Posterior vena cava (tissue), 2 donors: ENCODE measurements around the gene ABCA7. TPM values are rescaled to one million over a fixed set of nuclear protein-coding genes. Genes with fewer than 3 reads are reported as not detected.

Experiments used
- DNase-seq: peaks from one replicate; pipeline ENCODE4 v3.0.0-alpha.2; 2020; ENCODE audit warnings: low spot score
- intact Hi-C, 2 donors: fragments of 100-400 bp; cut with DNase I; formaldehyde crosslinking; loops; one replicate each; pipeline versions ENCODE4 v1.14.1 to v1.14.2; 2022 to 2023
- long read RNA-seq, 2 donors: library from polyadenylated mRNA; unstranded; transcript quantifications; one replicate each; pipeline ENCODE4 v2.0.0, GENCODE V29; 2020 to 2021
- total RNA-seq, 2 donors: library from RNA; stranded (reverse); fragmentation: NEBNext Ultra II Directional; extraction: Animal tissue kit (Norgen Biotek cat#: 25700); gene quantifications; one replicate each; pipeline ENCODE4 v1.2.1, GENCODE V29; 2021
- donor health status: DM: yes; HTN: yes; CAD: no.
- donor health status: DM: yes; HTN: yes; CAD: no.

The ABCA7 gene
- total RNA-seq: 1 to 10 TPM; 4.0 to 4.4 TPM
- long read RNA-seq, donor 1, partial matches to known transcripts: 3 of 4 reads
- long read RNA-seq, donor 1, other reads (novel, unspliced or antisense): 1 of 4 reads
- long read RNA-seq, donor 2, partial matches to known transcripts: 3 of 6 reads
- long read RNA-seq, donor 2, other reads (novel, unspliced or antisense): 3 of 6 reads

- DNase-seq: peak; percentile 99
- intact Hi-C loops: no loop called here
Measured at GRCh38 chr19:1039646-1040475, at the start of gene ABCA7. Gene ABCA7, plus strand, starts transcription at chr19:1040107. Its CDS starts 1,255 bp downstream, at chr19:1041362.

- intact Hi-C loops: loop anchor here (10.0 kb wide), 2 partner anchors 215 to 225 kb away; no protein-coding TSS in a partner anchor
- DNase-seq: no peak
Measured at GRCh38 chr19:990119-990571, 49.8 kb upstream of the ABCA7 start.

GRCh38 chr19:990746-991145, 49.2 kb upstream of the ABCA7 start:
- DNase-seq: no peak
- intact Hi-C loops: loop anchor here (10.0 kb wide), 2 partner anchors 216 to 226 kb away; no protein-coding TSS in a partner anchor

GRCh38 chr19:991174-991931, 48.6 kb upstream of the ABCA7 start:
- intact Hi-C loops: loop anchor here (10.0 kb wide), 2 partner anchors 217 to 227 kb away; no protein-coding TSS in a partner anchor
- DNase-seq: no peak

- intact Hi-C loops: loop anchor here (10.0 kb wide), 2 partner anchors 217 to 227 kb away; no protein-coding TSS in a partner anchor
Measured at GRCh38 chr19:991932-992669, 47.8 kb upstream of the ABCA7 start.

GRCh38 chr19:992670-993055, 47.2 kb upstream of the ABCA7 start:
- intact Hi-C loops: loop anchor here (10.0 kb wide), 2 partner anchors 218 to 228 kb away; no protein-coding TSS in a partner anchor
- DNase-seq: no peak

More at GRCh38 chr19:991932-992669, 47.8 kb upstream of the ABCA7 start:
- no peak for DNase-seq

GRCh38 chr19:993361-993830, 46.5 kb upstream of the ABCA7 start:
- no peak for DNase-seq

GRCh38 chr19:993831-994393, 46.0 kb upstream of the ABCA7 start:
- intact Hi-C loops: loop anchor here (10.0 kb wide), 2 partner anchors 219 to 229 kb away; no protein-coding TSS in a partner anchor

More at GRCh38 chr19:993361-993830, 46.5 kb upstream of the ABCA7 start:
- intact Hi-C loops: loop anchor here (10.0 kb wide), 2 partner anchors 219 to 229 kb away; no protein-coding TSS in a partner anchor

GRCh38 chr19:994516-994915, 45.4 kb upstream of the ABCA7 start:
- no peak for DNase-seq
- intact Hi-C loops: loop anchor here (10.0 kb wide), 2 partner anchors 220 to 230 kb away; no protein-coding TSS in a partner anchor

More at GRCh38 chr19:993831-994393, 46.0 kb upstream of the ABCA7 start:
- no peak for DNase-seq

GRCh38 chr19:995051-995827, 44.7 kb upstream of the ABCA7 start:
- intact Hi-C loops: loop anchor here (10.0 kb wide), 2 partner anchors 220 to 230 kb away; no protein-coding TSS in a partner anchor
- DNase-seq: no peak

GRCh38 chr19:996051-996838, 43.7 kb upstream of the ABCA7 start:
- intact Hi-C loops: loop anchor here (10.0 kb wide), 2 partner anchors 221 to 231 kb away; no protein-coding TSS in a partner anchor
- DNase-seq: no peak

GRCh38 chr19:998064-998463, 41.8 kb upstream of the ABCA7 start:
- intact Hi-C loops: loop anchor here (10.0 kb wide), 2 partner anchors 223 to 233 kb away; no protein-coding TSS in a partner anchor
- DNase-seq: no peak

GRCh38 chr19:999379-999719, 40.6 kb upstream of the ABCA7 start:
- DNase-seq: no peak
- intact Hi-C loops: loop anchor here (10.0 kb wide), 2 partner anchors 225 to 235 kb away; no protein-coding TSS in a partner anchor

- intact Hi-C loops: loop anchor here in 1 of 2 donors (1.0 kb wide), 1 partner anchor 23 kb away; no protein-coding TSS in a partner anchor
- DNase-seq: peak; percentile 91
Measured at GRCh38 chr19:1000095-1000494, 39.8 kb upstream of the ABCA7 start, which contains the start of gene GRIN3B. Gene GRIN3B, plus strand, starts transcription at chr19:1000419. Its CDS starts 19 bp downstream, at chr19:1000438.

GRCh38 chr19:1000591-1001537, 39.0 kb upstream of the ABCA7 start:
- intact Hi-C loops: loop anchor here in 1 of 2 donors (1.0 kb wide), 1 partner anchor 24 kb away; no protein-coding TSS in a partner anchor
- no peak for DNase-seq
